ENCODE measurements around the gene EFCAB7.
"Not testable (repeated sequence)": the region's sequence is repeated elsewhere in the genome, so short reads cannot be mapped to it uniquely, and the experiment has no call there.

Gene EFCAB7

GRCh38 chr1:63548877-63549276, 25.6 kb downstream of the EFCAB7 start:
- FAIRE-seq, result no peak

- no peak for FAIRE-seq
Observed at GRCh38 chr1:63555480-63555879, 32.2 kb downstream of the EFCAB7 start.

GRCh38 chr1:63557365-63557987, 34.2 kb downstream of the EFCAB7 start:
- no peak for FAIRE-seq

- no peak for FAIRE-seq
Observed at GRCh38 chr1:63559357-63559756, 36.0 kb downstream of the EFCAB7 start.

- FAIRE-seq, result no peak
Observed at GRCh38 chr1:63563745-63564144, 40.4 kb downstream of the EFCAB7 start.

- FAIRE-seq, result no peak
Observed at GRCh38 chr1:63569068-63569467, 45.7 kb downstream of the EFCAB7 start.

GRCh38 chr1:63569640-63570316, 46.5 kb downstream of the EFCAB7 start:
- FAIRE-seq, result no peak

- FAIRE-seq, result not testable (repeated sequence)
Observed at GRCh38 chr1:63572686-63573085, 49.4 kb downstream of the EFCAB7 start.

GRCh38 chr1:63574203-63574796, 51.0 kb downstream of the EFCAB7 start:
- FAIRE-seq, result not testable (repeated sequence)

GRCh38 chr1:63575340-63575826, 52.1 kb downstream of the EFCAB7 start:
- no peak for FAIRE-seq

- FAIRE-seq, result not testable (repeated sequence)
Observed at GRCh38 chr1:63586326-63586725, 63.0 kb downstream of the EFCAB7 start.

- FAIRE-seq, result no peak
Observed at GRCh38 chr1:63590166-63590560, 66.8 kb downstream of the EFCAB7 start.

- no peak for FAIRE-seq
Observed at GRCh38 chr1:63592536-63593302, 69.4 kb downstream of the EFCAB7 start.

GRCh38 chr1:63593303-63593885, 70.1 kb downstream of the EFCAB7 start, which contains the start of gene PGM1:
PGM1 (plus strand) TSS chr1:63593411; CDS start chr1:63593489, 78 bp downstream.
- FAIRE-seq, result no peak

- FAIRE-seq, result no peak
Observed at GRCh38 chr1:63593886-63594605, 70.7 kb downstream of the EFCAB7 start.

GRCh38 chr1:63595435-63595834, 72.1 kb downstream of the EFCAB7 start:
- FAIRE-seq, result no peak

GRCh38 chr1:63599799-63600198, 76.5 kb downstream of the EFCAB7 start:
- no peak for FAIRE-seq

- no peak for FAIRE-seq
Observed at GRCh38 chr1:63600248-63600647, 76.9 kb downstream of the EFCAB7 start.

- no peak for FAIRE-seq
Observed at GRCh38 chr1:63601061-63601460, 77.7 kb downstream of the EFCAB7 start.

- no peak for FAIRE-seq
Observed at GRCh38 chr1:63601463-63601862, 78.1 kb downstream of the EFCAB7 start.

- FAIRE-seq, result no peak
Observed at GRCh38 chr1:63601912-63602311, 78.6 kb downstream of the EFCAB7 start.

- FAIRE-seq, result no peak
Observed at GRCh38 chr1:63602629-63603028, 79.3 kb downstream of the EFCAB7 start.
